Naive thymus-derived CD4-positive, alpha-beta T cell (primary cell): ENCODE results near the gene EPS8L3. TPM values are rescaled to one million over a fixed set of nuclear protein-coding genes. Genes with fewer than 3 reads are reported as not detected.

Experiments
- ATAC-seq: fragments of 150-1000 bp; cut with Tn5 transposase; 2 replicates; pipeline ENCODE4 v1.10.0; 2021; ENCODE audit warnings: mild to moderate bottlenecking, moderate library complexity
- CTCF ChIA-PET: fragments of 350-600 bp; sonication (Branson Sonifier 250); formaldehyde crosslinking; loops from one replicate; lab custom pipeline; 2021; ENCODE audit warnings: antibody characterized with exemption; lab: Charles Lee
- POLR2A ChIA-PET: fragments of 350-600 bp; sonication (Branson Sonifier 250); formaldehyde crosslinking; loops from one replicate; lab custom pipeline; 2021; ENCODE audit warnings: antibody characterized with exemption, inconsistent platforms; lab: Charles Lee
- DNase-seq, 9 donors: peaks; one replicate each; pipeline versions ENCODE4 v3.0.0 to v3.0.0-alpha.2; 2020 to 2022; ENCODE audit warnings: mixed read lengths in 1 of 9
- H3K27ac ChIP-seq: one replicate; pipeline ENCODE4 v1.7.0; 2013; ENCODE audit warnings: mild to moderate bottlenecking, low read depth, low read length, moderate library complexity
- H3K27me3 ChIP-seq, 2 donors: one replicate each; pipeline ENCODE4 v1.7.0; 2013; ENCODE audit warnings: low read length in 2 of 2, mild to moderate bottlenecking in 2 of 2, moderate library complexity in 2 of 2; ENCODE audit not compliant: control insufficient read depth in 2 of 2, insufficient read depth in 2 of 2
- H3K36me3 ChIP-seq, 3 experiments: 1 replicate in 2 of 3; 2 replicates in 1 of 3; pipeline ENCODE4 v1.7.0; 2013; ENCODE audit warnings: low read length in 3 of 3, mild to moderate bottlenecking in 3 of 3, moderate library complexity in 1 of 3; ENCODE audit not compliant: insufficient read depth in 3 of 3, control insufficient read depth in 2 of 3
- H3K4me1 ChIP-seq, 2 donors: one replicate each; pipeline ENCODE4 v1.7.0; 2013; ENCODE audit warnings: low read length in 2 of 2, mild to moderate bottlenecking in 2 of 2, moderate library complexity in 1 of 2; ENCODE audit not compliant: control insufficient read depth in 2 of 2, insufficient read depth in 2 of 2
- H3K4me3 ChIP-seq: 2 replicates; pipeline ENCODE4 v1.7.0; 2013; ENCODE audit warnings: mild to moderate bottlenecking, low read length
- H3K9me3 ChIP-seq, 3 experiments: 1 replicate in 2 of 3; 2 replicates in 1 of 3; pipeline ENCODE4 v1.7.0; 2013; ENCODE audit warnings: low read length in 3 of 3; ENCODE audit not compliant: control insufficient read depth in 2 of 3
- H3K27ac Mint-ChIP-seq, 9 donors: one replicate each; pipeline ENCODE4 v1.8.0; 2020 to 2022; ENCODE audit warnings: mixed read lengths in 9 of 9, mild to moderate bottlenecking in 8 of 9, moderate library complexity in 5 of 9, inconsistent platforms in 2 of 9
- H3K27me3 Mint-ChIP-seq, 5 donors: one replicate each; pipeline ENCODE4 v1.8.0; 2021 to 2022; ENCODE audit warnings: mixed read lengths in 5 of 5, mild to moderate bottlenecking in 1 of 5
- H3K36me3 Mint-ChIP-seq, 5 donors: one replicate each; pipeline ENCODE4 v1.8.0; 2020 to 2022; ENCODE audit warnings: mixed read lengths in 5 of 5, mild to moderate bottlenecking in 3 of 5, inconsistent platforms in 1 of 5
- H3K4me1 Mint-ChIP-seq, 7 donors: one replicate each; pipeline ENCODE4 v1.8.0; 2020 to 2022; ENCODE audit warnings: mixed read lengths in 7 of 7, mild to moderate bottlenecking in 3 of 7, inconsistent platforms in 1 of 7
- H3K4me3 Mint-ChIP-seq, 10 donors: one replicate each; pipeline ENCODE4 v1.8.0; 2020 to 2022; ENCODE audit warnings: mild to moderate bottlenecking in 10 of 10, mixed read lengths in 10 of 10, moderate library complexity in 6 of 10, inconsistent platforms in 2 of 10
- H3K9me3 Mint-ChIP-seq, 11 donors: one replicate each; pipeline ENCODE4 v1.8.0; 2020 to 2022; ENCODE audit warnings: mixed read lengths in 11 of 11, mild to moderate bottlenecking in 4 of 11, inconsistent platforms in 1 of 11, moderate library complexity in 1 of 11
- intact Hi-C, 2 donors: fragments of 100-400 bp; cut with micrococcal nuclease; formaldehyde crosslinking; loops; one replicate each; pipeline ENCODE4 v1.15.1; 2023
- polyA plus RNA-seq, 2 donors: library from polyadenylated mRNA; unstranded; fragments of 300-500 nt; fragmentation: Illumina TruSeq; gene quantifications; one replicate each; pipeline ENCODE4 v1.2.3, GENCODE V29; 2021
- total RNA-seq, 6 experiments: library from RNA in 5 of 6; stranded (reverse) in 5 of 6; gene quantifications; 1 replicate in 5 of 6; 2 replicates in 1 of 6; pipeline ENCODE4 v1.2.3 and lab custom pipeline; 2021 to 2026

The EPS8L3 gene
- total and polyA plus RNA-seq, 7 experiments from 2014 or later, result not detected

DNA sequence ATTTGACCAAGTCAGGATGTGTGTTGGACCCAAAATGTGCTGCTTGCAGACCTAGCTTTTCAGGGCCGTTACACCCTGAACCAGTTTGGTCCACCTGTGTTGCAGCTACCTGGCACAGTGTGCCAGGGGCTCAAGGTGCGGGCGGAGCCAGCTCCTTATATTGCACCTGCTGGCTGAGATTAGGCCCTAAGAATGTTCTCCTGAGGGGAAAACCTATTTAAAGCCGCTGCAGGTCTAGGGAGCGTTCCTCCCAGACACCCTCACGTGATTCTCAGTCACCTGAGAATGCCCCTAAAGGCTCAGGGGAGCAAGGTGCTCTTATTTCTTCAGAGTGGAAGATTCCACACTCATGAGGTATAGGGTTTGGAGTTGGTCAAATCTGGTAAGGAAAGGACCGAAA, 34.9 kb downstream of the EPS8L3 start:
- Histone ChIP-seq H3K9me3 (no peaks in the 10 kb centered on the region), H3K4me1 (no peaks in the 10 kb centered on the region), H3K36me3 (no peaks in the 10 kb centered on the region), H3K4me3 (no peak overlapping the region), H3K27ac (no peak overlapping the region), H3K27me3 (peaks cover 0 to 3% of the 10 kb centered on the region in 2 donors)
- Mint-ChIP-seq H3K27ac (no peak overlapping the region), H3K36me3 (peaks cover 0 to 4% (median 0%) of the 10 kb centered on the region in 5 donors), H3K4me3 (no peak overlapping the region), H3K4me1 (no peaks in the 10 kb centered on the region), H3K27me3 (peaks cover 0 to 41% (median 0%) of the 10 kb centered on the region in 5 donors), H3K9me3 (no peaks in the 10 kb centered on the region)
- POLR2A ChIA-PET, result no interaction called here
- ATAC-seq, result no peak
- intact Hi-C loops, result no loop called here
- CTCF ChIA-PET, result no interaction called here
- DNase-seq, result no peak

DNA sequence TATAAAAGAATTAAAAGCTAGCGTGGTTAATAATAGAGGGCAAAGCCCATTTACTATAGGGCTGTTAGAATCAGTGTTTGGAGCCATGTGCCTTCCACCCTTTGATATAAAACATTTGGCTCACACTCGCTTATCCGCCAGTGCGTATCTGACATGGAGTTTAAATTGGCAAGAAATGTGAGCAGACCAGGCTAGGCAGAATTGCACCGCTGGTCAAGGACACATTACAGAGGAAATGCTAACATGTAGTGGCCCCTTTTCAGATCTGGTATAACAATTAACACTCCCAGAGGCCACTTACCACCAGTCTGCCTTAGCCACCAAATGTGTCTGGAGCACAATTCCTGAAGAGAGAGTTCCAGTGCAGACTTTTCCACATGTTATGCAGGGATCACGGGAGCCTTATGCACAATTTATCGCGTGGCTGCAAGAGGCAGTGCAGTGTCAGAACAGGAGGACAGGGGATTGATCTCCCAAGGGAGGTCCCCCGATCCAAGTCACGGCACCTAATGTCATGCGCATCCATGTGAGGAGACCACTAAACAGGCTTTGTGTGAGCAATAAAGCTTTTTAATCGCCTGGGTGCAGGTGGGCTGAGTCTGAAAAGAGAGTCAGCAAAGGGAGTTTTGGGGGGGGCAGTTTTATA, 36.9 kb downstream of the EPS8L3 start:
- Mint-ChIP-seq H3K36me3 (no peaks in the 10 kb centered on the region), H3K4me3 (peak overlapping the region in 1 of 10 donors; percentile 8), H3K27me3 (peaks cover 0 to 37% (median 0%) of the 10 kb centered on the region in 5 donors), H3K9me3 (no peaks in the 10 kb centered on the region), H3K27ac (no peak overlapping the region), H3K4me1 (no peaks in the 10 kb centered on the region)
- ChIA-PET POLR2A (no interaction called here), CTCF (no interaction called here)
- Histone ChIP-seq H3K27ac (no peak overlapping the region), H3K4me3 (no peak overlapping the region), H3K36me3 (no peaks in the 10 kb centered on the region), H3K9me3 (no peaks in the 10 kb centered on the region), H3K4me1 (no peaks in the 10 kb centered on the region), H3K27me3 (peaks cover 0 to 3% of the 10 kb centered on the region in 2 donors)
- no peak for ATAC-seq
- intact Hi-C loops, result no loop called here
- DNase-seq, result no peak

DNA sequence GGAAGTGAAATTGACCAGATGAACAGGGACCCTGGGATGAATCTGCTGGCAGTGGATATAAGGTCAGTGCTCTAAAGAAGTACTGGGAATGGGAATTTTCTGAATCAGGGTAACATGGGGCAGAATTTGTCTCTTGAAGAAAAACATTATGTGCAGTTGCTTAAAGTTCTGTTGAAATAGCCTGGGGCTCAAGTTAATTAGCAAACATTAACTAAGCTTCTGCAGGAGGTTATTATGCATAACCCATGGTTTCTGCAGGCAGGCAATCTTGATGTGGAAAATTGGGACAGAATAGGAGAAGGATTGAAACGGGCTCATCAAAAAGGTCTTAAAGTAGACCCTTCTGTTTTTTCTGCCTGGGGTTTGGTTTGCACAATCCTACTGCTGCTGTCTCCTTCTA, 37.7 kb downstream of the EPS8L3 start:
- ATAC-seq (no peak), DNase-seq (no peak)
- POLR2A ChIA-PET, result no interaction called here
- peaks cover 0 to 35% (median 0%) of the 10 kb centered on the region in 5 donors for H3K27me3 Mint-ChIP-seq
- Histone ChIP-seq H3K36me3 (no peaks in the 10 kb centered on the region), H3K27me3 (peaks cover 0 to 3% of the 10 kb centered on the region in 2 donors), H3K27ac (no peak overlapping the region), H3K4me3 (no peak overlapping the region), H3K4me1 (no peaks in the 10 kb centered on the region), H3K9me3 (no peaks in the 10 kb centered on the region)
- no peak overlapping the region for H3K4me3 Mint-ChIP-seq
- H3K9me3 Mint-ChIP-seq, result no peaks in the 10 kb centered on the region
- no peaks in the 10 kb centered on the region for H3K36me3 Mint-ChIP-seq
- CTCF ChIA-PET, result no interaction called here
- no peaks in the 10 kb centered on the region for H3K4me1 Mint-ChIP-seq
- intact Hi-C loops, result no loop called here
- H3K27ac Mint-ChIP-seq, result no peak overlapping the region

DNA sequence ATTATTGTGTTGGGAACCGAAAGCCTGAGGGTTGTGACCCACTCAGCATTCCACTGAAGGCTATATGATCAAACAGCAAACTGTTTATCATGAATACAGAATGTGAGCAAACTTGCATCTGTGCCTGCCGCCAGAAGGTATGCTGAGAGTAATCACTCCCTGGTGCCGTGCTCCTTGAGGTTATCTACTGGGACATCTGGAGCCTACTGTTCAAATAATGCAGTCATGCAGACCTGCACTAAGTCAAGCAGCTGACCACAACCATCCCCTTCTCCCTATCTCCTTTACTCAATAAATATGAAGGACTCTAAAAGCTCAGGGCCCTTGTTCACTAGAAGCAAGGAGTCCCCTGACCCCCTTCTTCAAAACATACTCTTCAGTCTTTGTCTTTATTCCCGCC, 38.2 kb downstream of the EPS8L3 start:
- no peaks in the 10 kb centered on the region for H3K36me3 Mint-ChIP-seq
- ChIA-PET CTCF (no interaction called here), POLR2A (no interaction called here)
- DNase-seq, result no peak
- intact Hi-C loops, result no loop called here
- H3K4me3 ChIP-seq, result no peak overlapping the region
- H3K4me3 Mint-ChIP-seq, result no peak overlapping the region
- H3K27me3 ChIP-seq, result peaks cover 0 to 3% of the 10 kb centered on the region in 2 donors
- no peaks in the 10 kb centered on the region for H3K9me3 ChIP-seq
- no peaks in the 10 kb centered on the region for H3K4me1 Mint-ChIP-seq
- ATAC-seq, result no peak
- peaks cover 0 to 33% (median 0%) of the 10 kb centered on the region in 5 donors for H3K27me3 Mint-ChIP-seq
- H3K27ac Mint-ChIP-seq, result no peak overlapping the region
- no peak overlapping the region for H3K27ac ChIP-seq
- H3K9me3 Mint-ChIP-seq, result no peaks in the 10 kb centered on the region
- H3K4me1 ChIP-seq, result no peaks in the 10 kb centered on the region
- H3K36me3 ChIP-seq, result no peaks in the 10 kb centered on the region

DNA sequence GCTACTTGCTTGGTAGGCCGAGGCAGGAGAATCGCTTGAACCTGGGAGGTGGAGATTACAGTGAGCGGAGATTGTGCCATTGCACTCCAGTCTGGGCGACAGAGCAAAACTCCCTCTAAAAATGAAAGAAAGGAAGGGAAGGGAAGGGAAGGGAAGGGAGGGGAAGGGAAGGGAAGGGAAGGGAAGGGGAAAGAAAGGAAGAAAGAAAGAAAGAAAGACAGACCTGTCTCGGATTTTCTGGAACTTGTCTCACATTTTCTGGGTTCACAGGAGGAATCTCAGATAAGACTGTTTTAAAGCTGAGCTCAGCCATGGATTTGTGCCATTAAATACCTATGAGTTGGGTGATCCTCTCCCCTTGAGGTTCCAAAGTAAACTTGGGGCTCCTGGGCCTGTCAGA, 38.8 kb downstream of the EPS8L3 start:
- Histone ChIP-seq H3K4me1 (no peaks in the 10 kb centered on the region), H3K27me3 (peaks cover 0 to 3% of the 10 kb centered on the region in 2 donors), H3K4me3 (no peak overlapping the region), H3K36me3 (no peaks in the 10 kb centered on the region), H3K27ac (no peak overlapping the region), H3K9me3 (no peaks in the 10 kb centered on the region)
- POLR2A ChIA-PET, result no interaction called here
- Mint-ChIP-seq H3K36me3 (no peaks in the 10 kb centered on the region), H3K27me3 (peaks cover 0 to 28% (median 0%) of the 10 kb centered on the region in 5 donors), H3K4me1 (no peaks in the 10 kb centered on the region), H3K9me3 (no peaks in the 10 kb centered on the region), H3K27ac (no peak overlapping the region), H3K4me3 (no peak overlapping the region)
- ATAC-seq, result no peak
- CTCF ChIA-PET, result no interaction called here
- no peak for DNase-seq
- intact Hi-C loops, result no loop called here

DNA sequence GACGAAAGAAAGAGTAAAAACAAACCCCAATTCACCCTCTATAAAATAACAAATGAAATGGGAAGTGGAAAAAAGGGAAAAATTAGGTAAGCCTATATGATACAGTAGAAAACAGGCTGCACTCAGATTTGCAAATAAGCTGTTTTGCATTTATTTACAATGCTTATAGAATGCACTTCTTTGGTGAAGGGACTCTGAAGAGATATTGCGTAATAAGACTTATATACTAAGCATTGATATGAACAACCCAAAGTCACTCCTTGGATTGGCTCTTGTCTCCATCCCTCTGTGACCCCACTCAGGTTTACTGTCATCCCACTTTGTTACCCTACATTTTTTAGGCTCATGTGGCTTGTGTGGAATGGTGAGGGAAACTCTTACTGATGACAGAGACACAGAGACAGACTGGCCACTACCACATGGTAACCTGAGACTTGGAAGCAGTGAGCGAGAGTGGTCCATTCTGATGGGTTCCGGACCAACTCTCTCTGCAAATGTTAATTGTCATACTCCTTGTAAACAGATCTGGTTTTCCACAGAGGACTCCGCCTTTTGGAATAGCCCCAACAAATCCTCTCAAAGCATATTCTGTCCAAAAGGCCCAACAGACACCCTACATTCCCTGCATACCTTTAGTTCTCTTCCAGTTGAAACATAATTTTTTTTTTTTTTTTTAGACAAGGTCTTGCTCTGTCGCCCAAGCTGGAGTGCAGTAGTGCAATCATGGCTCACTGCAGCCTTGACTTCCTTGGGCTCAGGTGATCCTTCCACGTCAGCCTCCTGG, 40.6 kb downstream of the EPS8L3 start:
- DNase-seq (no peak), ATAC-seq (no peak)
- Histone ChIP-seq H3K9me3 (no peaks in the 10 kb centered on the region), H3K27me3 (no peaks in the 10 kb centered on the region), H3K4me1 (no peaks in the 10 kb centered on the region), H3K36me3 (no peaks in the 10 kb centered on the region), H3K27ac (no peak overlapping the region), H3K4me3 (no peak overlapping the region)
- Mint-ChIP-seq H3K27me3 (peaks cover 0 to 19% (median 0%) of the 10 kb centered on the region in 5 donors), H3K4me3 (no peak overlapping the region), H3K4me1 (no peaks in the 10 kb centered on the region), H3K9me3 (no peaks in the 10 kb centered on the region), H3K27ac (no peak overlapping the region), H3K36me3 (no peaks in the 10 kb centered on the region)
- ChIA-PET POLR2A (interaction anchor here (1.2 kb wide), 1 partner anchor 82 kb away, joined by 7 read pairs; no protein-coding TSS in a partner anchor), CTCF (no interaction called here)
- intact Hi-C loops, result no loop called here
